GM18909 (cell line): ENCODE results near the gene SPSB2.
"Not testable (repeated sequence)": the region's sequence is repeated elsewhere in the genome, so short reads cannot be mapped to it uniquely, and the experiment has no call there.

Experiments
- ATAC-seq: cut with Tn5 transposase; IDR thresholded peaks from one replicate; pipeline ENCODE4 v1.9.1; 2021; ENCODE audit warnings: mild to moderate bottlenecking; ENCODE audit not compliant: unreplicated experiment, poor library complexity

The SPSB2 gene

DNA sequence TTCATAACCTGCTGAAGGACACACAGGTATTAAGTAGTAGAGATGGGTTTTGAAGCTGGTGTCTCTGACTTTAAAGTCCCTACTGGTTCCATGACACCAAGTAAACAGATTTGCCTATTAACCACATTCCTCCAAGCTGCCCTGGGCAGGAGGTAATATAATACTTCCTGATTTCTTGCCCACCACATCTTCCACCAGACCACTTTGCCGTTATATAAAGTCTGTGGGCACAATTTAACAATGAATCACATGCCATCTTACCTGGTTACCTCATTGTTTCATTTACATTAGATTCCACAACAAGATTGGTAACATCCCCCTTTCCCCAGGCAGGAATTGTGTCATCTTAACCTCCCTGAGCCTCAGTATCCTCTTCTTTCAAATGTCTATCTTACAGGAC is 30.6 kb upstream of the SPSB2 start:
- ATAC-seq, result no peak

DNA sequence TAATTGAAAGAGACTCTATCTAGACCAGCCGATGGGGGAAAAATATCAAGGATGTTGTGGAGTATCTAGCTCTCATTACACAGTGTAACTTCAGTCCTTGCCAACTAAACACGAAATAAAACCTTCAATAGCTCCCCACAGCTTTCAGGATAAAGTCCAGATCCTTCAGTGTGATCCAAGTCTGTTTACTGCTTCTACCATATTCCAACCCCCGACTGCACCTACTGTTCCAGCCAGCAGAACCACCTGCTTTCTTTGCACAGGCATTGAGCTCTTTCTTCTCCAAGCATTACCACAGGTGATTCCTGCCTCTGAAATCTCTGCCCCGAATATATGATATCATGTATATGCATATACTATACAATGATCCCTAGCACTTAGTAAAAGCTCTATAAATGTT is 29.3 kb upstream of the SPSB2 start:
- no peak for ATAC-seq

DNA sequence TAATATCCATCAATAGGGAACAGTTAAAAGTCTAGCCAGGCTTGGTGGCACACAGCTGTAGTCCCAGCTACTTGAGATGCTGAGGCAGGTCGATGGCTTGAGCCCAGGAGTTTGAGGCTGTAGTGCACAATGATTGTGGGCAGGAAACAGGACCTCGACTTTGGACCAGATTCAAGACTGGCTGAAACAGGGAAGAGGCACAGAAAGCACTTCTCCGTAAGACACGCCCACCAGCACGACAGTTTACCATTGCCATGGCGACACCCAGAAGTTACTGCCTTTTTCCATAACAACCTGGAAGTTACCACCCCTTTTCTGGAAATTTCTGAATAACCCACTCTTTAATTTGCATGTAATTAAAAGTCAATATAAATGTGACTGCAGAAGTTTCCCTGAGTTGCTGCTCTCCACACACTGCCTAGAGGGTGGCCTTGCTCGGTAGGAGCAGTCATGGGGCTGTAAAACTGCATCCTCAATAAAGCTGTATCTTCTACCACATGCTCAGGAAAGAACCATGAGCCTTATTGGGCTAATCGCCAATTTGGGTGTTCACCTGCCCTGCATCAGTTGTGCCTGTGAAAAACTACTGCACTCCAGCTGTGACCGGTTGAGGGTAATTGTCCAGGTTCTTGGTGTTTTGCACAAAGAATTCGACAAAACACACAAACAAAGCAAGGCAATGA is 26.9 kb upstream of the SPSB2 start:
- no peak for ATAC-seq

DNA sequence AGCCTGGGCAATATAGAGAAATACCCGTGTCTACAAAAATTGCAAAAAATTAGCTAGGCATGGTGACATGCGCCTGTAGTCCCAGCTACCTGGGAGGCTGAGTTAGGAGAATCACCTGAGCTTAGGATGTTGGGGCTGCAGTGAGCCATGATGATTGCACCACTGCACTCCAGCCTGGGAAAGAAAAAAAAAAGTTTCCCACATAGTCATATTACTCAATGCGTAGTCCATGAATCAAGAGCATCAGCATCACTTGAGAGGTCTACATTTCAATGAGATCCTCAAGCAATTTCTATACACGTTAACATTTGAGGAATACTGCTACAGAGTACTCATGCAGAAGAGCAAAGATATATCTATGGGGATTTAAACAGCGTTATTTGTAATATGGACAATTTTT is 26.3 kb upstream of the SPSB2 start:
- ATAC-seq, result no peak

DNA sequence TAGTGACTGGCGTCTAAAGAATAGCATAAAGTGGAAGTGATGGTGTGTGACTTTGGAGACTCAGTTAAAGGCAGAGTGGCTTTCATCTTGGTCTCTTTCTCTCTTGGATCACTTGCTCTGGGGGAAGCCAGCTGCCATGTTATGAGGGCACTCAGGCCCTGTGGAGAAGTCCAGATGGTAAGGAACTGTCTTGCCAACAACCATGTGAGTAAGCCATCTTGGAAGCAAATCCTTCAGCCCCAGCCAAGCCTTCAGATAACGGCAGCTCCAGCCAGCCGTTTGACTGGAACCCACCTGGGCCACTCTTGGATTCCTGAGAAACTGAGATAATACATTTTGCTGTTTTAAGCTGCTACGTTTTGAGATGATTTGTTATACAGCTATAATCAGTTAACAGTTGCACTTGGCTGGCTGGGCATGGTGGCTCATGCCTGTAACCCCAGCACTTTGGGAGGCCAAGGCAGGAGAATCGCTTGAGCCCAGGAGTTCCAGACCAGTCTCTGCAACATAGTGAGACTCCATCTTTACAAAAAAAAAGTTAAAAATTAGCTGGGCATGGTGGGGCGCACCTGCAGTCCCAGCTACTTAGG is 23.8 kb upstream of the SPSB2 start:
- ATAC-seq, result no peak

DNA sequence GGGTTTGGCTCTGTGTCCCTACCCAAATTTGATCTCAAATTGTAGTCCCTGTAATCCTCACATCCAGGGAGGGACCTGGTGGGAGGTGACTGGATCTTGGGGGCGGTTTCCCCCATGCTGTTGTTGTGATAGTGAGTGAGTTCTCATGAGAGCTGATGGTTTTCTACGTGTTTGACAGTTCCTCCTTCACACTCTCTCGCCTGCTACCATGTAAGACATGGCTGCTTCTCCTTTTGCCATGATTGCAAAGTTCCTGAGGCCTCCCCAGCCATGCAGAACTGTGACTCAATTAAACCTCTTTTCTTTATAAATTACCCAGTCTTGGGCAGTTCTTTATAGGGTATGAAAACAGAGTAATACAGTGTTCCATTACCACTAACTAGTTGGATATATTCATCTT is 21.2 kb upstream of the SPSB2 start:
- ATAC-seq, result no peak

DNA sequence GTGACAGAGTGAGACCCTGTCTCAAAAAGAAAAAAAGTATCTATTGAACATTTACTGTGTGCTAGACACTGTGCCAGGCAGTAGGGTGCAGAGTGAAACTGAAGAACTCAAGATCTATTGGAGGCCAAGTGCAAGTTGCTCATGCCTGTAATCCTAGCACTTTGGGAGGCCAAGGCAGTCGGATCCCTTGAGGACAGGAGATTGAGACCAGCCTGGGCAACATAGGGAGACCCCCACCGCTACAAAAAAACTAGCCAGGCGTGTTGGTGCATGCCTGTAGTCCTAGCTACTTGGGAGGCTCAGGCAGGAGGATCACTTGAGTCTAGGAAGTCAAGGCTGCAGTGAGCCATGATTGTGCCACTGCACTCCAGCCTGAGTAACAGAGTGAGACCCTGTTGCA is 19.6 kb upstream of the SPSB2 start:
- ATAC-seq, result not testable (repeated sequence)

DNA sequence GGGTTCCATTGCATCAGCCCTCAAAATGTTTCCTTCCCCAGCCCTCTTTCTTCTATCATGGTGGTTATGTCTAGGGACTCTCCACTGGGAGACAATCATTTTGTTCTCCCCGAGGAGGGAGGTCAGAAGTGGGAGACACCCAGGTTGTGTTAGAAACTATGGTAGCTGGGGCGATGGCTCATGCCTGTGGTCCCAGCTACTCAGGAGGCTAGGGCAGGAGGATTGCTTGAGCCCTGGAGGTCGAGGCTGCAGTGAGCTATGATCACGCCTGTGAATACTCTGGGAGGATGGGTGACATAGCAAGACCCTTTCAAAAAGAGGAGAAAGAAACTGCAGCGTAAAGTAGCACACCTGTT is 18.5 kb upstream of the SPSB2 start:
- peak; percentile 11 for ATAC-seq

DNA sequence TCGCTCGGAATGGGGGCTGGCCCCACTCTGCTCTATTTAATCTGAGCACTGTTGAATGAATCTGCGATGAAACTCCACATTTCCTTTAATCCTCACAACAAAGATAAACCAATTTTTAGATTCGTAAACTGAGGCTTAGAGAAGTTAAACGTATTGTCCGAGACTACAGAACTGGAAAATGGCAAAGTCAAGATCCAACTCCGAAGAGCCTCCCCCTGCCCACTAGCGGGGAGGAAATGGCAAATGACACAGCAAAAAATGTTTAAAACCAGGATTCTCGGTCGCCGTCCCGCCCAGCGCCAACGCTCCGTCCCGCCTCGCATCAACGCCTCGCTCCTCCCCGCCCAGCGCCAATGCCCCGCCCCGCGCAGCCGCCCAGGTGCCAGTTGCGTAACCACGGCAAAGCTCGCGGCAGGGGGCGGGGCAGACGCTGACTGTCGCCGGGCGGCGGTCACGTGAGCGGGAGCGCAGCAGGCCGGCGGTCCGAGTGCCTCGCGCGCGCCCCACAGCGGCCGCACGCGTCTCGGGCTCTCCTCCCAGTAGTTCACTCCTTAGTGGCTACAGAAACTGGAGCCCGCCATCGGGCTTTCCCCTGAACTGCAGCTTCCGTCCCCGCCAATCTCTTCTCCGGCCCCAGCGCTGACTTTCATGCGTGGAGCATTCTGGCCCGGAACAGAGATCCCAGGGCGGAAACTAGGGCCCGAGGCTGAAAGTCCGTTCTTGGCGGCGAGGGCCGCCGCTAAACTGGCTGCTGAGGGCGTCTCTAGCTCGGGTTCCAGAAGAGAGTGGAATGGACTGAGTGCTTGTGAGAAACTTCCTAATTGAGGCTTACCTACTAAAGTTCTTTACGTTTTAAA is 17.9 kb upstream of the SPSB2 start:
- peak; percentile 94 for ATAC-seq

DNA sequence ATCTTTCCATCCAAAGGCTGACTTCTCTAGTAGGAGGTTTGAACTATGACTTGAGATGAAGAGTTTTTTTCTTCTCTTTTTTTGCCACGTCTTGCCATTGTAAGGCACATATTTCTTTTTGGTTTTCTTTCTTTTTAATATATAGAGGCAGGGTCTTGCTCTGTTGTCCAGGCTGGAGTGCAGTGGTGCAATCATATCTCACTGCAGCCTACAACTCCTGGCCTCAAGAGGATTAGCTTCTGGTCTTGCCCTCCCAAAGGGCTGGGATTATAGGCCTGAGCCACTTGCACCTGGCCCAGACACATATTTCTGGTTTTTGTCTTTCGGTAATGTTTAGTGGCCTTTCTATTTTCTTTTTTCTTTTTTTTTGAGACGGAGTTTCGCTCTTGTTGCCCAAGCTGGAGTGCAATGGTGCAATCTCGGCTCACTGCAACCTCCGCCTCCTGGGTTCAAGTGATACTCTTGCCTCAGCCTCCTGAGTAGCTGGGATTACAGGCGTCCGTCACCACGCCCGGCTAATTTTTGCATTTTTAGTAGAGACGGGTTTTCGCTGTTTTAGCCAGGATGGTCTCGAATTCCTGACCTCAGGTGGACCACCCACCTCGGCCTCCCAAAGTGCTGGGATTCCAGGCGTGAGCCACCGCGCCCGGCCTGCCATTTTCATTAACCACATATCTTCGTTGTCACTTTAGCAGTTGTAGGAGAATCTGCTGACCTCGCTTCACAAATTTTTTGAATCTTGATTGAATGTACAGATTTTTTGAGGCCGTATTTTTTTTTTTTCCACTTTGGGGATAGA is 16.9 kb upstream of the SPSB2 start:
- ATAC-seq, result not testable (repeated sequence)

DNA sequence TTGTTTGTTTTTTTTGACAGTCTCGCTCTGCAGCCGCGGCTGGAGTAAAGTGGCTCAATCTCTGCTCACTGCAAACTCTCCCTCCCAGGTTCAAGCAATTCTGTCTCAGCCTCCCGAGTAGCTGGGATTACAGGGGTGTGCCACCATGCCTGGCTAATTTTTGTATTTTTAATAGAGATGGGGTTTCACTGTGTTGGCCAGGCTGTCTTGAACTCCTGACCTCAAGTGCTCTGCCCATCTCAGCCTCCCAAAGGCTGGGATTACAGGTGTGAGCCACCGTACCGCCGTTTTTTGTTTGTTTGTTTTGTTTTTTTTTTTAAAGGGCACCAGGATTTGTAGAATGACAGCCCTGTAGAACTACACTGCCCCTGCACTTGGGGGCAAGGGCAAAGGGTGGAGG is 15.7 kb upstream of the SPSB2 start:
- ATAC-seq, result not testable (repeated sequence)

DNA sequence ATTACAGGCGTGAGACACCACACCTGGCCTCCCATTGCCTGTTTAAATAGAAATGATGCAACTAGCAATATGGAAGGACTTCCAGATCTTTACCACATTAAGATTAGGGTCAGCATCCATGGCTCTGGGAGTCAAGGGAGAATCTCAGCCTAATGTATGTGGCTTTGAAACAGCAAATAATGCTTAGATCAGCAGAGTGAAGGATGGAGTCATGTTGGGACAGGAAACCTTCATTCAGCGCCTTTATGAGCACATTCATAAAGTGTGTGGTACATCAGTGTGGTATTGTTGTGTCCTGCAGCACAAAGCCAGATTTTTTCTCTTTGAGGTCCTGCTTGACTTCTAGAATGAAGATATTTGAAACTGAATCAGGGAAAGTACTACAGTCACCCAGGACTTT is 15.3 kb upstream of the SPSB2 start:
- ATAC-seq, result no peak

DNA sequence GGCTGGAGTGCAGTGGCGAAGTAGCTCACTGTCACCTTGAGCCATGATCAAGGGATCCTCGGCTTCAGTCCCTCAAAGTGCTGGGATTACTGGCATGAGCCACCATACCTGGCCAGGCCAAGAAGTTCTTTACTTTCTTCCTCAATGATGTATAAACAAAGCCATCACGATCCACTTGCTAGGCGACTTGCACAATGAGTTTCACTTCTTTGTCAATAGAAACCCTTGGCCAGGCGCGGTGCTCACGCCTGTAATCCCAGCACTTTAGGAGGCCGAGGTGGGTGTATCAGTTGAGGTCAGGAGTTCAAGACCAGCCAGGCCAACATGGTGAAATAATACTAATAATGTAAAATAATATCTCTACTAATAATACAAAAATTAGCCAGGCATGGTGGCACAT is 14.4 kb upstream of the SPSB2 start:
- ATAC-seq, result no peak

DNA sequence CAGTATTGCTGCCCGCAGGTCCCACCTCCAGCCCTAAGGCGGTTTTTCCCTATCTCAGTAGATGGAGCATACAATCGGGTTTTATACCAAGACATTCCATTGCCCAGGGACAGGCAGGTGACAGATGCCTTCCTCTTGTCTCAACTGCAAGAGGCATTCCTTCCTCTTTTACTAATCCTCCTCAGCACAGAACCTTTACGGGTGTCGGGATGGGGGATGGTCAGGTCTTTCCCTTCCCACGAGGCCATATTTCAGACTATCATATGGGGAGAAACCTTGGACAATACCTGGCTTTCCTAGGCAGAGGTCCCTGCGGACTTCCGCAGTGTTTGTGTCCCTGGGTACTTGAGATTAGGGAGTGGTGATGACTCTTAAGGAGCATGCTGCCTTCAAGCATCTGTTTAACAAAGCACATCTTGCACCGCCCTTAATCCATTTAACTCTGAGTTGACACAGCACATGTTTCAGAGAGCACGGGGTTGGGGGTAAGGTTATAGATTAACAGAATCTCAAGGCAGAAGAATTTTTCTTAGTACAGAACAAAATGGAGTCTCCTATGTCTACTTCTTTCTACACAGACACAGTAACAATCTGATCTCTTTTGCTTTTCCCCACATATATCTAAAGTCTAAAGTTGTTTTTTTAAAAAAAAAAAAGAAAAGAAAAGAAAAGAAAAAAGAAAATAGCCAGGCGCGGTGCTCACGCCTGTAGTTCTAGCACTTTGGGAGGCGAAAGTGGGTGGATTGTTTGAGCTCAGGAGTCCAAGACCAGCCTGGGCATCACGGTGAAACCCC is 13.3 kb upstream of the SPSB2 start:
- ATAC-seq, result not testable (repeated sequence)

DNA sequence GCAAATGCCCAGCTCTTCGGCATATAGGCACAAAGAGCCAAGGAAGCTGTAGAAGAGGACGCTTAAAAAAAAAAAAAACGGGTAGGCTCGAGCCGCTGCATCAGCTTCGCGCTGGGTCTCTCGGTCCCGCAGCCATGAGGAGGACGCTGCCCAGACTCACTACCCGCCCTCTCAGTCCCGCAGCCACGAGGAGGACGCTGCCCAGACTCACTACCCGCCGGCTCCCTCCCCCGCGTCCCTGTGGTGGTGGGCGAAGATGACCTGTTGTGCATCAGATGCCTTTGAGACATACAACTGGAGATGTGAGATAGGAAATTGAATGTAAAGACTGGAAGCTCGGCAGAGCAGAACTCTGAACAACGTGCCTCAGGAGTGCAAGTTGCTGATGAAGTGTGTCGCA is 11.4 kb upstream of the SPSB2 start:
- no peak for ATAC-seq

DNA sequence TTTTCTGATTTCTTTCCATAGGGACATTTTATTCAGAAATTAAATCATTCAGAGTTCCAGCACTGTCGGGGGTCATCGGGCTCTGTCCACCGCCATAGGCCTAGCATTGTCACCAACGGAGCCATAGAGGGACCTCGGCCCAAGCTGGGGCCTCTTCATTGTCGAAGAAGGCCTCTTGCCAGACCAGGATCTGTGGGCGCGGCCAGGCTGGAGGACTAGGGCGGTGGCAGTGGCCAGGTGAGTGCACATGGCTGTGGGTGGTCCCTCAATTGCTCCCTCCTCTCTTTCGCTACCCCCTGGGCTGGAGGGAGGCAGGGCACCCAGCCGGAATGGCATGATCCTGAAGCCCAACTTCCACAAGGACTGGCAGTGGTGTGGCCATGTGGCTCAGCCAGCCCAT is 10.6 kb upstream of the SPSB2 start:
- ATAC-seq, result no peak

DNA sequence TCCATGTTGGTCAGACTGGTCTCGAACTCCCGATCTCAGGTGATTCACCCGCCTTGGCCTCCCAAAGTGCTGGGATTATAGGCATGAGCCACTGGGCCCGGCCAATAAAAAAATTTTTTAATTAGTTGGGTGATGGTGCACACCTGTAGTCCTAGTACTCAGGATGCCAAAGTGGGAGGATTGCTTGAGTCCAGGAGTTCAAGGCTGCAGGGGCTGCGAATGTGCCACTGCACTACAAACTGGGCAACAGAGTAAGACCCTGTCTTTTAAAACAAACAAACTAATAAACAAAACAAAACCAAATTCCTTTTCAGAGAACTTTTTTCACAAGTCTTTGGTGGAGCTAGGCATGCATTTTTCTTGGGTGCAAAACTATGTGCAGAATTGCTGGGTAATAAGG is 10.1 kb upstream of the SPSB2 start:
- no peak for ATAC-seq

DNA sequence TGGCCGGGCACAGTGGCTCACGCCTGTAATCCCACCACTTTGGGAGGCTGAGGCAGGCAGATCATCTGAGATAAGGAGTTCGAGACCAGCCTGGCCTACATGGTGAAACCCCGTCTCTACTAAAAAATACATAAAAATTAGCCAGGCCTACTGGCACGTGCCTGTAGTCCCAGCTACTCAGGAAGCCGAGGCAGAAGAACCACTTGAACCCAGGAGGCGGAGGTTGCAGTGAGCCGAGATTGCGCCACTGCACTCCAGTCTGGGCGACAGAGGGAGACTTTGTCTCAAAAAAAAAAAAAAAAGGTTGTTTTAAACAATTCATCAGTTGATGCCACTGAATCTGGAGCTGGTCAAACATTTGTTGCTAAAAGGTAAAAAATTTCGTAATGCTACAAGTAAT is 6.7 kb upstream of the SPSB2 start:
- ATAC-seq, result not testable (repeated sequence)

DNA sequence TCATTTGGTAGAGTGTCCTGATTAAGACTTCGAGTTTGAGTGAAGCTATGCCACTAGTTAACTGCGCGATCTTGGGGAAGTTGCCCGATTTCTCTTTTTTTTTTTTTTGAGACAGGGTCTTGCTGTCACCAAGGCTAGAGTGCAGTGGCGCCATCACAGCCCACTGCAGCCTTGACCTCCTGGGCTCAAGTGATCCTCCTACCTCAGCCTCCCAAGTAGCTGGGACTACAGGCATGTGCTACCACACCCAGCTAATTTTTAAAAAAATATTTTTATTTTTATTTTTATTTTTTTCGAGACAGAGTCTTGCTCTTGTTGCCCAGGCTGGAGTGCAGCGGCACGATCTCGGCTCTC is 889 bp upstream of the SPSB2 start:
- not testable (repeated sequence) for ATAC-seq
